Myometrial cell (primary cell): ENCODE results near the gene HPCA. TPM values are rescaled to one million over a fixed set of nuclear protein-coding genes. Genes with fewer than 3 reads are reported as not detected.

Source experiments
- total RNA-seq: library from RNA; depleted of rRNA; stranded (reverse); fragments of >200 nt; gene quantifications from 2 replicates; pipeline ENCODE4 v1.2.3, GENCODE V29; 2015

Gene HPCA
- total RNA-seq = 0.29 TPM in 1 of 2 replicates, not detected in the other

DNA sequence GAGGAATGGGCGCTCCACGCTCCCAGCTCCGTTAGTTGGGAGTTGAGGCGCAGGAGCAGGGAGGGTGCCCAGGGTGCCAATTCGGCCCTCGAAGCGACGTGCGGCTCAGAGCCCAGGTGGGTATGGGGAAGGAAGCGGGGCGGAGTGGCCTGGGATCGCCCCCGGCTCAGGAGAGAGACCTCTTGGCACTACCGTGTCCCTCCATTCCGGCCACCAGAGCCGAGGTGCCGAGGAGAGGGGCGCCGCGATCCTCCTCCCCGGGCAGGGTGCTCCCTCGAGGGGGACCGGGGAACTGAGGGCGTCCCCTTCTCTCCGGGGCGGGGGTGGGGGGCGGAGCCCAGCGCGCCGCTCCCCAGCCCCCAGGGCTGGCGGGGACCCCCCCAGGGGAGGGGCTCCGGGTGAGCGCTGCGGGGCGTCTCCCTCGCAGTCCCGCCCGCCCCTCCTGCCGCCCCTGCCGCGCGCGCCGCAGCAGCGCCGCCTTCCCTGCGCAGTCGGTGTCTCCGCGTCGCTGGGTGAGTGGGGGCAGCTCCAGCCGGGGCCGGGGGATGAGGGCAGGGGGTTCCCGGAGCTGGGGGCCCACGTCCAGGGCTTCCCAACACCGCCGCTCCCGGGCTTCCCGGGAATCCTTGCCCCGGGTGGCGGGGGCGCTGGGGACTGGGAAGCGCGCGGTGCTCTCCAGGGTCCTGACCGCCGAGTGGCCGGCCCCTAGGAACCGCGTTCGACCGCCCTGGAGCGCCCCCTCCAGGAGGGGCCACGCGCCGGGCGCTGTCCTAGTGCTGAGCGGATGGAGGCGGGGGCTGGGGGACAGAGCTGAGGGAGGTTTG is at the start of gene HPCA:
Gene HPCA (plus strand): TSS at position 488 of the 824 bp plus-strand sequence. CDS start 2,408 bp downstream, outside the sequence.

DNA sequence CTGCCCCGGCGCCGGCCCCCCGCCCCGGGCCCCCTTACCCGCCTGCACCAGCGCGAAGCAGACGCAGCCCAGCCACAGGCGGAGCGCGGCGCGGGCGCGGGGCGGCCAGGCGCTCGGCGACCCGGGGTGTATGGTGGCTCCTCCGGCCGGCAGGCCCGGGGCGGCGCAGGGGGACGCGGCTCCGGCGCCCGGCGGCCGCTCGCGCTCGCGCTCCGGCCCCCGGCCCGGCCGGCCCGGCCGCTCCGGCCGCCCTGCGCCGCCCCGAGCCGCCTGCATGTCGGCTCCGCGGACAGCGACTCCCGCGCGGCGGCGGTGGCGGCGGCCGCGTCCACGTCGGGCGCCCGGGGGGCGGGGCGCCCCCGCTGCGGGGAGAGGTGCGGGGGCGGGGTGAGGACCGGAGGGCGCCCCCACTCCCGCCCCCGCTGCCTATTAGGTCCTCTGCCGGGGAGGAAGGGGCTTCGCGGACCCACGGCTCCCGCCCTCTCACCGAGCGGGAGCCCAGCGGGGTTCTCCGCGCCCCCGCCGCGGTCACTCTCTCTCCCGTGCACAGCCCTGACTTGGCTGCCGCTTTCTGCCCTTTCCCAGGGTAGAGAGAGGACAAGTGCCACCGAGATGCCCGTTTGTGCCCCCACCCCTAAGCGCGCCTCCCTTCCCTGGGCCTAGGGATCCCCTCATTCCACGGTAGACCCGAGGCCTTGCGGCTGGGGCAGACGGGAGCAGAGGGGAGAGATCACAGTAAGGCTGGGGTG is 15.5 kb upstream of the HPCA start, which contains the start of gene FNDC5:
Gene FNDC5 (minus strand): TSS at position 298 of the 749 bp plus-strand sequence.

DNA sequence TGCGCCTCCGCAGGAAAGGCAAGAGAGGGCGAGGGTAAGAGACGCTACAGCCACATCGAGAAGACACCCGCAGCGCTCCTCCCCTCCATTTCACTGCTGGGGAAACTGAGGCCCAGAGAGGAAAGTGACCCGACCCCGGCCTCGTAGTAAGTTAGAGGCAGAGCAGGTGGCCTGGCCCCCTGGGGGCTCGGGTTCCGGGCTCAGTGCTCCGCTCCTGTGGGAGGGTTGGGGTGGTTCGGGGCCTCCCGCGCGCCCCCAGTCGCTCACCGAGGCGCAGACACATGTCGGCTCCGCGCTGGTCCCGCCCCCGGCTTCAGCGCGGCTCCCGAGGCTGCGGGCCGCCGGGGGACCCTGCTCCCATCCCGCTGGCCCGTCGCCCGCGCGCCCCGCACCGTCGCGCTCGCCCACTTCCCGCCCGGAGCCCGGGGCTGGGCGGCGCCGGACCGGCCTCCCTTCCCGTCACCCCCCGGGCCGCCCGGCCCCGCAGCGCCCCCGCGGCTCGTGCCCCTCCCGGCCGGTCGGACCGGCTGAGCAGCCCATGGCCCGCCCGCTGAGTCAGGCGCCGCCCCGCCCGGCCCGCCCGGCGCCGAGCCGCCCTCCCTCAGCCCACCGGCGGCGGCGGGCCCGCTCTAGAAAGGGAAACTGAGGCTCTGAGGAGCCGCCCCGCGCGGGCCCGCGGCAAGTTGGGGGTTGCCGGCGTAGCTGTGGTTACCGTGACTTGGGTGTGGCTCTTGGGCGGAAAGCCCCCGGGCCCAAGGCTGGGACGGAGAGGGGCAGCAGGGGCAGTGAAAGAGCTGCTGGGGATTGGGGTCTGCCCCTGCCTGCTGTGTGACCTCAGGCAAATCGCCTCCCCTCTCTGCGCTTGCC is 14.9 kb downstream of the HPCA start, which contains the start of gene TMEM54:
Gene TMEM54 (minus strand): TSS at position 434 of the 867 bp plus-strand sequence. CDS start 151 bp downstream, at position 283.

Other genes starting within 250 kb of the HPCA start
- 14.4 and 17.7 TPM in 2 replicates for gene ZBTB8OS, start 235.9 kb upstream of the HPCA start, total RNA-seq
- 93.7 and 111 TPM in 2 replicates for gene RBBP4, start 235.3 kb upstream of the HPCA start, total RNA-seq
- 17.9 and 19.5 TPM in 2 replicates for gene SYNC, start 183.7 kb upstream of the HPCA start, total RNA-seq
- 183 and 202 TPM in 2 replicates for gene YARS1, start 69.1 kb upstream of the HPCA start, total RNA-seq
- 17.0 and 25.3 TPM in 2 replicates for gene S100PBP, start 68.8 kb upstream of the HPCA start, total RNA-seq
- 0.58 TPM in 1 of 2 replicates, not detected in the other for gene FNDC5, start 15.6 kb upstream of the HPCA start, total RNA-seq
- 95.9 and 125 TPM in 2 replicates for gene TMEM54, start 14.9 kb downstream of the HPCA start, total RNA-seq
- 14.4 and 18.1 TPM in 2 replicates for gene RNF19B, start 78.3 kb downstream of the HPCA start, total RNA-seq
- gene AK2, start 150.4 kb downstream of the HPCA start, total RNA-seq = 165 and 166 TPM in 2 replicates
- 6.3 and 17.0 TPM in 2 replicates for gene AZIN2, start 194.7 kb downstream of the HPCA start, total RNA-seq